Peyer's patch (tissue), 4 donors: Measurements from ENCODE around the gene BHLHE40. TPM values are rescaled to one million over a fixed set of nuclear protein-coding genes. Genes with fewer than 3 reads are reported as not detected.

Experiments
- DNase-seq, 3 donors: peaks; one replicate each; pipeline ENCODE4 v3.0.0-alpha.2; 2017 to 2019
- H3K27ac ChIP-seq, 4 donors: fragments of 200-600 bp; sonication (generic); one replicate each; pipeline ENCODE4 v1.5.1; 2016 to 2019
- H3K27me3 ChIP-seq, 2 donors: fragments of 200-600 bp; sonication (generic); one replicate each; pipeline ENCODE4 v1.5.1; 2019
- H3K36me3 ChIP-seq, 3 donors: fragments of 200-600 bp; sonication (generic); one replicate each; pipeline ENCODE4 v1.5.1; 2016 to 2019
- H3K4me1 ChIP-seq, 4 donors: fragments of 200-600 bp; sonication (generic); one replicate each; pipeline ENCODE4 v1.5.1; 2016 to 2019
- H3K4me3 ChIP-seq, 4 donors: fragments of 200-600 bp; sonication (generic); 1 replicate in 3 of 4; 2 replicates in 1 of 4; pipeline ENCODE4 v1.5.1; 2016 to 2019; ENCODE audit warnings: mild to moderate bottlenecking in 1 of 4
- H3K9me3 ChIP-seq, 4 donors: fragments of 200-600 bp; sonication (generic); one replicate each; pipeline ENCODE4 v1.5.1; 2016 to 2019; ENCODE audit warnings: mild to moderate bottlenecking in 1 of 4
- CTCF ChIP-seq, 6 experiments: fragments of 450-650 bp in 4 of 6; fragments of 200-600 bp in 2 of 6; sonication (generic) in 1 of 6; IDR thresholded peaks; one replicate each; pipeline ENCODE4 v1.5.1; 2017 to 2019; ENCODE audit warnings: antibody characterized with exemption in 6 of 6, mild to moderate bottlenecking in 3 of 6, moderate library complexity in 1 of 6
- POLR2A ChIP-seq, 2 donors: fragments of 450-650 bp; IDR thresholded peaks; one replicate each; pipeline ENCODE4 v1.5.1; 2017; ENCODE audit warnings: antibody characterized with exemption in 2 of 2, mild to moderate bottlenecking in 2 of 2, moderate library complexity in 2 of 2
- total RNA-seq, 4 donors: library from RNA; depleted of rRNA; stranded (reverse); fragments of >200 nt; gene quantifications; one replicate each; pipeline ENCODE4 v1.1.0, GENCODE V29; 2016

The BHLHE40 gene
- total RNA-seq, 4 donors from 2014 or later = 20.3 to 78.4 (median 44.3) TPM

GRCh38 chr3:4947028-4947427 is 32.2 kb upstream of the BHLHE40 start:
- H3K27ac ChIP-seq = no peak overlapping the region
- H3K4me3 ChIP-seq = no peak overlapping the region
- H3K4me1 ChIP-seq = no peaks in the 10 kb centered on the region
- no peak for DNase-seq
- TF ChIP-seq CTCF (IDR thresholded peaks at IDR 0.05) (no peak), POLR2A (IDR thresholded peaks at IDR 0.05) (no peak)
- H3K36me3 ChIP-seq = no peaks in the 10 kb centered on the region
- H3K27me3 ChIP-seq = no peaks in the 10 kb centered on the region
- H3K9me3 ChIP-seq = no peaks in the 10 kb centered on the region

- no peaks in the 10 kb centered on the region for H3K9me3 ChIP-seq
- no peaks in the 10 kb centered on the region for H3K36me3 ChIP-seq
- H3K27ac ChIP-seq = no peak overlapping the region
- no peaks in the 10 kb centered on the region for H3K4me1 ChIP-seq
- DNase-seq = no peak
- TF ChIP-seq POLR2A (IDR thresholded peaks at IDR 0.05) = no peak
- TF ChIP-seq CTCF (IDR thresholded peaks at IDR 0.05) = no peak
- no peaks in the 10 kb centered on the region for H3K27me3 ChIP-seq
- H3K4me3 ChIP-seq = no peak overlapping the region
Measured at GRCh38 chr3:4948395-4948794, 30.8 kb upstream of the BHLHE40 start.

- H3K27ac ChIP-seq = no peak overlapping the region
- no peaks in the 10 kb centered on the region for H3K27me3 ChIP-seq
- no peaks in the 10 kb centered on the region for H3K36me3 ChIP-seq
- H3K9me3 ChIP-seq = no peaks in the 10 kb centered on the region
- DNase-seq = no peak
- TF ChIP-seq CTCF (IDR thresholded peaks at IDR 0.05) = no peak
- no peak for TF ChIP-seq POLR2A (IDR thresholded peaks at IDR 0.05)
- no peaks in the 10 kb centered on the region for H3K4me1 ChIP-seq
- no peak overlapping the region for H3K4me3 ChIP-seq
Measured at GRCh38 chr3:4949004-4949403, 30.2 kb upstream of the BHLHE40 start.

- Histone ChIP-seq H3K36me3 (no peaks in the 10 kb centered on the region), H3K27me3 (no peaks in the 10 kb centered on the region), H3K27ac (no peak overlapping the region), H3K9me3 (no peaks in the 10 kb centered on the region), H3K4me1 (no peaks in the 10 kb centered on the region), H3K4me3 (no peak overlapping the region)
- TF ChIP-seq CTCF (IDR thresholded peaks at IDR 0.05) (no peak), POLR2A (IDR thresholded peaks at IDR 0.05) (no peak)
- no peak for DNase-seq
Measured at GRCh38 chr3:4949659-4950058, 29.6 kb upstream of the BHLHE40 start.

- DNase-seq = no peak
- Histone ChIP-seq H3K9me3 (no peaks in the 10 kb centered on the region), H3K36me3 (no peaks in the 10 kb centered on the region), H3K4me3 (no peak overlapping the region), H3K4me1 (no peaks in the 10 kb centered on the region), H3K27ac (no peak overlapping the region), H3K27me3 (no peaks in the 10 kb centered on the region)
- TF ChIP-seq POLR2A (IDR thresholded peaks at IDR 0.05) (no peak), CTCF (IDR thresholded peaks at IDR 0.05) (no peak)
Measured at GRCh38 chr3:4950351-4950784, 28.9 kb upstream of the BHLHE40 start.

- TF ChIP-seq CTCF (IDR thresholded peaks at IDR 0.05) = no peak
- TF ChIP-seq POLR2A (IDR thresholded peaks at IDR 0.05) = no peak
- Histone ChIP-seq H3K27me3 (no peaks in the 10 kb centered on the region), H3K27ac (no peak overlapping the region), H3K4me3 (no peak overlapping the region), H3K36me3 (no peaks in the 10 kb centered on the region), H3K4me1 (no peaks in the 10 kb centered on the region), H3K9me3 (no peaks in the 10 kb centered on the region)
- no peak for DNase-seq
Measured at GRCh38 chr3:4950948-4951347, 28.3 kb upstream of the BHLHE40 start.
